PC-3 (cell line): Measurements from ENCODE around the gene CAPN13.

ENCODE experiments used
- CTCF ChIP-seq: fragments of 300-600 bp; sonication (generic); conservative IDR thresholded peaks from 2 replicates; pipeline ENCODE4 v1.5.1; 2017; ENCODE audit warnings: antibody characterized with exemption, low read depth, mild to moderate bottlenecking, low read length
- EZH2 ChIP-seq: fragments of 300-600 bp; sonication (generic); IDR thresholded peaks from one replicate; pipeline ENCODE4 v1.6.1; 2017; ENCODE audit warnings: antibody characterized with exemption, mild to moderate bottlenecking, low read length; ENCODE audit not compliant: unreplicated experiment
- EZH2phosphoT487 ChIP-seq: fragments of 300-600 bp; sonication (generic); IDR thresholded peaks from 2 replicates; pipeline ENCODE4 v1.6.1; 2018; ENCODE audit warnings: mild to moderate bottlenecking, antibody characterized with exemption, low read length, borderline replicate concordance

GRCh38 chr2:30705056-30705455 lies 102.2 kb downstream of the CAPN13 start:
- no peak for TF ChIP-seq CTCF
- TF ChIP-seq EZH2phosphoT487, result no peak
- TF ChIP-seq EZH2, result no peak
